GM20000 (cell line): ENCODE data around the gene SLIT3.

Experiments used
- DNase-seq: peaks from one replicate; pipeline ENCODE4 v3.0.0; 2012; ENCODE audit warnings: low spot score
- TF ChIP-seq, protein P1 (sequence below): IDR thresholded peaks from 2 replicates; pipeline ENCODE4 v1.5.1; 2012; ENCODE audit warnings: mild to moderate bottlenecking, control low read depth; ENCODE audit errors: extremely low read depth, missing control alignments

Gene SLIT3

DNA sequence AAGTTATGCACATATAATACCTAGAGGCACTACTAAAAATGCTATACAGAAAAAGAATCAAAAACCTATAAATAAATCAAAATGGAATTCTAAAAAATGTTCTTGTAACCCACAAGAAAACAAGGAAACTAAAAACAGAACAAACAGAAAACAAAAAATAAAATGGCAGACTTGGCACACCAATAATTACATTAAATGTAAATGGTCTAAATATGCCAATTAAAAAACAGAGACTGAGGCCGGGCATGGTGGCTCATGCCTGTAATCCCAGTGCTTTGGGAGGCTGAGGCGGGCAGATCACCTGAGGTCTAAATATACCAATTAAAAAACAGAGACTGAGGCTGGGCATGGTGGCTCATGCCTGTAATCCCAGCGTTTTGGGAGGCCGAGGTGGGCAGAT lies 142.2 kb downstream of the SLIT3 start:
- no peak for DNase-seq
- TF ChIP-seq, protein P1, sequence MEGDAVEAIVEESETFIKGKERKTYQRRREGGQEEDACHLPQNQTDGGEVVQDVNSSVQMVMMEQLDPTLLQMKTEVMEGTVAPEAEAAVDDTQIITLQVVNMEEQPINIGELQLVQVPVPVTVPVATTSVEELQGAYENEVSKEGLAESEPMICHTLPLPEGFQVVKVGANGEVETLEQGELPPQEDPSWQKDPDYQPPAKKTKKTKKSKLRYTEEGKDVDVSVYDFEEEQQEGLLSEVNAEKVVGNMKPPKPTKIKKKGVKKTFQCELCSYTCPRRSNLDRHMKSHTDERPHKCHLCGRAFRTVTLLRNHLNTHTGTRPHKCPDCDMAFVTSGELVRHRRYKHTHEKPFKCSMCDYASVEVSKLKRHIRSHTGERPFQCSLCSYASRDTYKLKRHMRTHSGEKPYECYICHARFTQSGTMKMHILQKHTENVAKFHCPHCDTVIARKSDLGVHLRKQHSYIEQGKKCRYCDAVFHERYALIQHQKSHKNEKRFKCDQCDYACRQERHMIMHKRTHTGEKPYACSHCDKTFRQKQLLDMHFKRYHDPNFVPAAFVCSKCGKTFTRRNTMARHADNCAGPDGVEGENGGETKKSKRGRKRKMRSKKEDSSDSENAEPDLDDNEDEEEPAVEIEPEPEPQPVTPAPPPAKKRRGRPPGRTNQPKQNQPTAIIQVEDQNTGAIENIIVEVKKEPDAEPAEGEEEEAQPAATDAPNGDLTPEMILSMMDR, result no peak

DNA sequence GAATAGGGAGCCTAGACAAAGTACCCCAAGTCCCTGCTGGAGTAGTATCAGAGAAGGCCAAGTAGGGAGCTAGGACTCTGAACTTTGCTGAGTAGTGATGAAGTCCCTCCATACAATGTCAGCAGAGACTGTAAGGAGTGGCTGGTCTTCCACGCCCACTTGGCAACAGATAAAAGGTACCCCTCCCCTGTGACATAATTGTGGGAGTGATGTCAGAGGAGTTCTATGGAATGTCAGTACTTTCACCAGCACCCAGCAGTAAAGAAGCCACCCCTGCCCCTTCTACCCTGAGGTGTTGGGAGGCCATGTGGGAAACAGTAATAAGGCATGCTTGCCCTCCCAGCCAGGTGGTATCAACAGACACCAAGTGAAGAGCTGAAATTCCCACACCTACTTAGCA lies 143.9 kb downstream of the SLIT3 start:
- TF ChIP-seq, protein P1, result no peak
- DNase-seq, result no peak

DNA sequence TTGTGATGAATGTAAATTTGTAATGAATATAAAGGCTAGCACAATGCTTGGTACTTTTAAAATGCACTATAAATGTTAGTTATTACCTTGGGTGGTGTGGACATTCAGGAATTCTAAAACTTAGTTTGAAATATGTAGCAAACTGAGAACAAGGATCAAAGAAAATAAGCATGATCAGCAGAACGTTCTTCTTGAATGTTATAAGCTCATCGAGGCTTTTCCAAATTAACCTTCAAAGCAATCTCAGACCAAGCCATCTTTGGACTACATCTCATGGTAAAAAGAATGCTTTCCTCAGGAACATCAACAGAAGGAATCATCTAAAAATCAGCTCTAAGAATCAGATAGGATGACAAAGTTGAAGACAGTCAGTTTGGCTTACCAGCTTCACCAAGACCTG lies 146.3 kb downstream of the SLIT3 start:
- TF ChIP-seq, protein P1, result no peak
- no peak for DNase-seq

DNA sequence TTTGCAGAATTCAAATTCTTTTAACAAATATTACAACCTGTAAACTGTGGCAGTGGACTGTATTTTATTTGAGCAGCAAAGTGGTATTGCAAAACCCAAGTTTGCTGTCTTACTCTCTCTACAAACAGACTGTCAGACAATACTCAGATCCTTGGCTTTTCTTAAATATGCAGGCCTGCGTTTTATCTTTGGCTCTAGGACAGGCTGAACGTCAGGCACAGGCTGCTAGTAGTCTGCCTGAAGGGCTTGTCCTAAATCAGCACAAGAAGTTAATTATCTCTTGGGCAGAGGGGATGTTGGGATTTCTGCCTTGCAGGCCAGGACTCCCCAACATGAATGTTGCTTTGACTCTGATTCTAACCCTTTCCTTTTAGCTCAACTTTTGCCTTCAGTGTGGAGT lies 147.5 kb downstream of the SLIT3 start:
- TF ChIP-seq, protein P1, result no peak
- DNase-seq, result no peak

DNA sequence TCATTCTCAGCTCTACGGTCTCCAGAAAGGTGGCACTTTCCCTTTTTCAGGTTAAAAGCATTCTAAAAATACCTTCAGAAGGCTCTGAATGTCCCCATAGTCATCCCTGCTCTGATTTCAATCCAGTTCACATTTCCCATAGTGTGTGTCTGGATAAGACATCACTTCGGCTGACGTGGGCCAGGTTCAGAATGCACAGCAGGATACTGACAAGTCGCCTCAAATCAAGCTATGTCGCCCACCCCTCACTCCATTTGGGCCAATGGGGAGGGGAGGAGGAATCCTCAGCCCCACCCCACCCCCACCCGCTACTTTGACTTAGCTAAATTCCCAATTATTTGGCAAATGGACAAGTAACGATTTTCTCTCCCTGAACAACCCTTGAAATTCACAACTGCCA lies 148.0 kb downstream of the SLIT3 start:
- no peak for DNase-seq
- TF ChIP-seq, protein P1, result no peak

DNA sequence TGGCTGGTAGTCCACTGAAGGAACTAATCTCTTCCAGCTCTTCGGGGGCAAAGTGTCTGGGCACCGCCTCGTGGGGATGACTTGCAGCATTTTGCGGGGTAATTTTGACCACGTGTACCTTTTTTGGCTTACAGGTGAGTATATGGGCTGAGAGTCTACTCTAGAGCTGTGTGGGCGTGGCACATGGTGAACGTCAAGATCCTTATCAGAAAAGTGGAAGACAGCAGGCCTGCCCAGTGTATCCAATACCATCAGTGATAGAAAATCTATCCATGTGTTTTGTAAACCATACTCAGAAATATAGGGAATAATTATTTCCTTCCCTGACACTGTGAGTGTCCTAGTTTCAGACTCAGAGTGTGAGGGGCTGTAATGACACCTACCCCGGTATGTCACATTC lies 148.5 kb downstream of the SLIT3 start:
- TF ChIP-seq, protein P1, result no peak
- DNase-seq, result no peak

DNA sequence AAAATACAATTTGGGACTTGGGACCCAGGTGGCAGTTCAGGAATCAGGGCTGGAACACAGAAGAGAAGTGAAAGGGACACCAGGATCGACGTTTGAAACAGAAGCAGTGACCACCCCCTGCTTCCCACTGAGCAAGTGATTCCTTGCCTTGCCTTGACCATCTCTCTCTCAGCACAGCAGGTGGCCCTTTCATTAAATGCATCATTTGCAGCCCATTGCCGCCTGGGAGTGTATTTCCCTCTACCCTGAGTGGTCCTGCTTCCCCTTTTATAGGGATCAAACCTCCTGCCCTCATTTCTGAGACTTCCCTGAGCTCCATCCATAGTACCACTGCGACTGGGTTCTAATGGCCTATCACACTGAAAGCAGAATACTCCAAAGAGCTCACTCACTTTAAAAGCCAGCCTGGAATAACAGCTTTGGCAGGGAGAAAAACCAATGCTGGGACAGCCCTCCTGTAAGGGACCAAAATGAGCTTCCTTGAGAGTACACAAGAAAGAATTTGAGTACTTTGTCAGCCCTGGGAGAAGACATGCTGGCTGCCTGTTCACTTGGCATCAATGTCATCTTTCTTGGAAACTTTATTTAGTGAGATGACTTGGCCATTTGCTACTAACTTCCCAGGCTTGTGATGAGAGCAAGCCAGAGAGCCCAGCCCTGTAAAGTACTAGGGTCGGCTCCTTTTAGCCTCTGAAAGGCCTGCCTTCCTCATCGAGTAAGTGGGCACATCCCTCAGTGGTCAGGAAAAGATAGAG lies 149.7 kb downstream of the SLIT3 start:
- TF ChIP-seq, protein P1, result no peak
- no peak for DNase-seq
